HG03045 (cell line): ENCODE measurements around the gene MMP11.
"Not testable (repeated sequence)": the region's sequence is repeated elsewhere in the genome, so short reads cannot be mapped to it uniquely, and the experiment has no call there.

Experiments
- ATAC-seq: cut with Tn5 transposase; IDR thresholded peaks from one replicate; pipeline ENCODE4 v1.9.1; 2021; ENCODE audit warnings: mild to moderate bottlenecking, moderate library complexity; ENCODE audit not compliant: unreplicated experiment

MMP11 gene

GRCh38 chr22:23772649-23773473 lies at the start of gene MMP11:
Gene MMP11 (plus strand): TSS chr22:23772849. CDS start chr22:23772871, 22 bp downstream.
- no peak for ATAC-seq

- not testable (repeated sequence) for ATAC-seq
These were observed 44.5 kb upstream of the MMP11 start for GRCh38 chr22:23728108-23728507.

- ATAC-seq = no peak
These were observed 35.0 kb upstream of the MMP11 start for GRCh38 chr22:23737696-23738095.

- ATAC-seq = no peak
These were observed 30.0 kb upstream of the MMP11 start for GRCh38 chr22:23742505-23743264.

GRCh38 chr22:23743303-23743705 lies 29.3 kb upstream of the MMP11 start:
- no peak for ATAC-seq

GRCh38 chr22:23744001-23744400 lies 28.6 kb upstream of the MMP11 start:
- no peak for ATAC-seq

GRCh38 chr22:23744485-23744884 lies 28.2 kb upstream of the MMP11 start:
- no peak for ATAC-seq

- ATAC-seq = no peak
These were observed 26.9 kb upstream of the MMP11 start for GRCh38 chr22:23745791-23746190.

- ATAC-seq = no peak
These were observed 22.8 kb upstream of the MMP11 start for GRCh38 chr22:23749841-23750301.

GRCh38 chr22:23750367-23750713 lies 22.3 kb upstream of the MMP11 start:
- no peak for ATAC-seq

- ATAC-seq = peak; percentile 86
These were observed 21.8 kb upstream of the MMP11 start, which contains the start of gene ZNF70 for GRCh38 chr22:23750714-23751440. Gene ZNF70 (minus strand): TSS chr22:23751112. CDS start chr22:23745140, 5,972 bp downstream.

GRCh38 chr22:23751441-23751996 lies 21.1 kb upstream of the MMP11 start:
- ATAC-seq = peak; percentile 18

GRCh38 chr22:23752090-23752691 lies 20.5 kb upstream of the MMP11 start:
- no peak for ATAC-seq

GRCh38 chr22:23752750-23753149 lies 19.9 kb upstream of the MMP11 start:
- ATAC-seq = no peak

GRCh38 chr22:23753385-23753784 lies 19.3 kb upstream of the MMP11 start:
- ATAC-seq = no peak

- no peak for ATAC-seq
These were observed 18.3 kb upstream of the MMP11 start, which contains the start of gene VPREB3 for GRCh38 chr22:23754220-23754919. Gene VPREB3 (minus strand): TSS chr22:23754425. CDS start chr22:23754363, 62 bp downstream.

GRCh38 chr22:23754980-23755636 lies 17.5 kb upstream of the MMP11 start:
- ATAC-seq = no peak

GRCh38 chr22:23755711-23756110 lies 16.9 kb upstream of the MMP11 start:
- no peak for ATAC-seq

- ATAC-seq = no peak
These were observed 15.8 kb upstream of the MMP11 start for GRCh38 chr22:23756891-23757290.
